BE2C (cell line): ENCODE measurements around the gene SIN3A. TPM values are rescaled to one million over a fixed set of nuclear protein-coding genes. Genes with fewer than 3 reads are reported as not detected.
"Not testable (repeated sequence)": the region's sequence is repeated elsewhere in the genome, so short reads cannot be mapped to it uniquely, and the experiment has no call there.

Source experiments
- DNase-seq: peaks from one replicate; pipeline ENCODE4 v3.0.0-alpha.2; 2020
- H3K27me3 ChIP-seq: fragments of 250-450 bp; sonication (Bioruptor Pico); 2 replicates; pipeline ENCODE4 v1.5.1; 2020; ENCODE audit warnings: mild to moderate bottlenecking
- H3K36me3 ChIP-seq: fragments of 250-450 bp; sonication (Bioruptor Pico); 2 replicates; pipeline ENCODE4 v1.5.1; 2020; ENCODE audit warnings: mild to moderate bottlenecking
- H3K4me1 ChIP-seq: fragments of 250-450 bp; sonication (Bioruptor Pico); 2 replicates; pipeline ENCODE4 v1.5.1; 2020
- H3K4me3 ChIP-seq: 2 replicates; pipeline ENCODE4 v1.5.1; 2011; ENCODE audit warnings: low read depth, low read length
- H3K9me3 ChIP-seq: fragments of 250-450 bp; sonication (Bioruptor Pico); 2 replicates; pipeline ENCODE4 v1.5.1; 2020
- CTCF ChIP-seq: IDR thresholded peaks from 2 replicates; pipeline ENCODE4 v1.5.1; 2012; ENCODE audit warnings: mild to moderate bottlenecking, low read depth, low read length
- polyA plus RNA-seq: library from polyadenylated mRNA; unstranded; fragments of >200 nt; gene quantifications from one replicate; pipeline ENCODE4 v1.2.1, GENCODE V29; 2012; ENCODE audit warnings: low read depth, missing spikeins; ENCODE audit not compliant: insufficient read length, insufficient read depth

Gene SIN3A
- polyA plus RNA-seq, result 34.3 TPM

- Histone ChIP-seq H3K9me3 (no peaks in the 10 kb centered on the region), H3K4me3 (peak within 1 kb of the TSS; percentile 75), H3K4me1 (no peaks in the 10 kb centered on the region), H3K36me3 (no peaks in the 10 kb centered on the region), H3K27me3 (no peaks in the 10 kb centered on the region)
- peak; percentile 100 for DNase-seq
- no peak for TF ChIP-seq CTCF
Observed at GRCh38 chr15:75451674-75452363, at the start of gene SIN3A. TSS of gene SIN3A (minus strand) at chr15:75451690. CDS start at chr15:75430375, 21,315 bp downstream.

- no peaks in the 10 kb centered on the region for H3K9me3 ChIP-seq
- no peak for DNase-seq
- TF ChIP-seq CTCF, result no peak
- H3K27me3 ChIP-seq, result no peaks in the 10 kb centered on the region
- H3K4me3 ChIP-seq, result no peak overlapping the region
- H3K4me1 ChIP-seq, result no peaks in the 10 kb centered on the region
- H3K36me3 ChIP-seq, result peaks cover 5% of the 10 kb centered on the region
Observed at GRCh38 chr15:75493732-75494131, 42.2 kb upstream of the SIN3A start.

GRCh38 chr15:75483961-75484360, 32.5 kb upstream of the SIN3A start:
- no peaks in the 10 kb centered on the region for H3K4me1 ChIP-seq
- no peak overlapping the region for H3K4me3 ChIP-seq
- H3K9me3 ChIP-seq, result no peaks in the 10 kb centered on the region
- TF ChIP-seq CTCF, result no peak
- peaks cover 18% of the 10 kb centered on the region for H3K36me3 ChIP-seq
- no peaks in the 10 kb centered on the region for H3K27me3 ChIP-seq
- no peak for DNase-seq

GRCh38 chr15:75483556-75483955, 32.1 kb upstream of the SIN3A start:
- not testable (repeated sequence) for H3K4me3 ChIP-seq
- peaks cover 19% of the 10 kb centered on the region for H3K36me3 ChIP-seq

GRCh38 chr15:75483106-75483505, 31.6 kb upstream of the SIN3A start:
- Histone ChIP-seq H3K9me3 (no peaks in the 10 kb centered on the region), H3K4me3 (no peak overlapping the region), H3K36me3 (peaks cover 19% of the 10 kb centered on the region), H3K4me1 (no peaks in the 10 kb centered on the region), H3K27me3 (no peaks in the 10 kb centered on the region)
- TF ChIP-seq CTCF, result no peak
- DNase-seq, result no peak

More at GRCh38 chr15:75483556-75483955, 32.1 kb upstream of the SIN3A start:
- not testable (repeated sequence) for DNase-seq, H3K27me3 ChIP-seq, H3K9me3 ChIP-seq, H3K4me1 ChIP-seq

GRCh38 chr15:75480463-75480862, 29.0 kb upstream of the SIN3A start:
- not testable (repeated sequence) for H3K9me3 ChIP-seq, H3K27me3 ChIP-seq, H3K4me1 ChIP-seq, H3K4me3 ChIP-seq, DNase-seq
- H3K36me3 ChIP-seq, result peaks cover 12% of the 10 kb centered on the region

GRCh38 chr15:75479670-75480069, 28.2 kb upstream of the SIN3A start:
- no peaks in the 10 kb centered on the region for H3K4me1 ChIP-seq
- no peaks in the 10 kb centered on the region for H3K27me3 ChIP-seq
- H3K36me3 ChIP-seq, result peaks cover 12% of the 10 kb centered on the region
- no peak for TF ChIP-seq CTCF
- no peaks in the 10 kb centered on the region for H3K9me3 ChIP-seq
- H3K4me3 ChIP-seq, result no peak overlapping the region
- no peak for DNase-seq

- H3K36me3 ChIP-seq, result peaks cover 11% of the 10 kb centered on the region
- not testable (repeated sequence) for H3K4me3 ChIP-seq, DNase-seq, H3K27me3 ChIP-seq, H3K9me3 ChIP-seq, H3K4me1 ChIP-seq
Observed at GRCh38 chr15:75477094-75477493, 25.6 kb upstream of the SIN3A start.
